Measurements from ENCODE around the gene GSE1.

The GSE1 gene

GRCh38 chr16:85570735-85571562 lies 42.2 kb upstream of the GSE1 start:
- H3K36me3 ChIP-seq (replicated peaks): no peaks in the 10 kb centered on the region
- in situ Hi-C loops (cut with MboI; ENCODE audit: low sequenced_read_pairs): no loop called here
- no peaks in the 10 kb centered on the region for H3K9me3 ChIP-seq
- H3K4me3 ChIP-seq: no peak overlapping the region
- H3K4me1 ChIP-seq: peaks cover 54% of the 10 kb centered on the region
- no peaks in the 10 kb centered on the region for H3K27me3 ChIP-seq (ENCODE audit: low read depth)
- DNase-seq (ENCODE audit: low spot score in 2 of 2): no peak

GRCh38 chr16:85571563-85571812 lies 41.6 kb upstream of the GSE1 start:
- in situ Hi-C loops (cut with MboI; ENCODE audit: low sequenced_read_pairs): no loop called here
- Histone ChIP-seq H3K4me3 (no peak overlapping the region), H3K9me3 (no peaks in the 10 kb centered on the region), H3K4me1 (peaks cover 54% of the 10 kb centered on the region), H3K36me3 (replicated peaks) (no peaks in the 10 kb centered on the region), H3K27me3 (ENCODE audit: low read depth) (no peaks in the 10 kb centered on the region)
- DNase-seq (ENCODE audit: low spot score in 2 of 2): no peak

DNA sequence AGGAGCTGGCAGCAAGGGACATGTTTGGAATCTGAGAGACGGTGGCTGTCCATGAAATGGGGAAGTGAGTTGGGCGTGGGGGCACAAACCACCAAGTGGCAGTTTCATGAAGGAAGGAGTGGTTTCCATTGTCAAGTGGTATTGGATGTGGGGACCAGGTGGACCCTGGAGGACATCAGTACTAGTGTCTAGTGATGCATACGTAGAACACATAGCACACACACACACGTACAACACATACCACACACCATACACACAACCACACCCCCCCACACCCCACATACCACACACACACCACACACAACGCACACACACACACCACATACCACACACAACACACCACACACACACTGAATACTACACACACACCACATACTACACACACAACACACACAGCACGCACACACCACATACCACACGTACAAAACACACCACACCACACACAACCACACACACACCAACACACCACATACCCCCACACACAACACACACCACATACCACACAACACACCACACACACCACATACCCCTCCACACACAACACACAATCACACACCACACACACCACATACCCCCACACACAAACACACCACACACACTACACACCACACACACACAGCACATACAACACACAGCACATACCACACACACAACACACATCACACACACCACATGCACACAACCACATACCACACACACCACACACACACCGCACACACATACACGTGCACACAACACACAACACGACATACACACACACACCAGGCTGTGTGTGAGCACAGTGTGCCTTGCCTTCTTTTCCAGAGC lies 41.1 kb upstream of the GSE1 start:
- H3K4me3 ChIP-seq: no peak overlapping the region
- no peaks in the 10 kb centered on the region for H3K27me3 ChIP-seq (ENCODE audit: low read depth)
- no peaks in the 10 kb centered on the region for H3K9me3 ChIP-seq
- H3K4me1 ChIP-seq: peaks cover 54% of the 10 kb centered on the region
- DNase-seq (ENCODE audit: low spot score in 2 of 2): no peak
- no peaks in the 10 kb centered on the region for H3K36me3 ChIP-seq (replicated peaks)
- in situ Hi-C loops (cut with MboI; ENCODE audit: low sequenced_read_pairs): no loop called here

- peaks cover 59% of the 10 kb centered on the region for H3K4me1 ChIP-seq
- in situ Hi-C loops (cut with MboI; ENCODE audit: low sequenced_read_pairs): no loop called here
- H3K4me3 ChIP-seq: no peak overlapping the region
- no peak for DNase-seq (ENCODE audit: low spot score in 2 of 2)
- H3K27me3 ChIP-seq (ENCODE audit: low read depth): no peaks in the 10 kb centered on the region
- no peaks in the 10 kb centered on the region for H3K9me3 ChIP-seq
- H3K36me3 ChIP-seq (replicated peaks): no peaks in the 10 kb centered on the region
Observed at GRCh38 chr16:85573045-85573695, 40.0 kb upstream of the GSE1 start.

DNA sequence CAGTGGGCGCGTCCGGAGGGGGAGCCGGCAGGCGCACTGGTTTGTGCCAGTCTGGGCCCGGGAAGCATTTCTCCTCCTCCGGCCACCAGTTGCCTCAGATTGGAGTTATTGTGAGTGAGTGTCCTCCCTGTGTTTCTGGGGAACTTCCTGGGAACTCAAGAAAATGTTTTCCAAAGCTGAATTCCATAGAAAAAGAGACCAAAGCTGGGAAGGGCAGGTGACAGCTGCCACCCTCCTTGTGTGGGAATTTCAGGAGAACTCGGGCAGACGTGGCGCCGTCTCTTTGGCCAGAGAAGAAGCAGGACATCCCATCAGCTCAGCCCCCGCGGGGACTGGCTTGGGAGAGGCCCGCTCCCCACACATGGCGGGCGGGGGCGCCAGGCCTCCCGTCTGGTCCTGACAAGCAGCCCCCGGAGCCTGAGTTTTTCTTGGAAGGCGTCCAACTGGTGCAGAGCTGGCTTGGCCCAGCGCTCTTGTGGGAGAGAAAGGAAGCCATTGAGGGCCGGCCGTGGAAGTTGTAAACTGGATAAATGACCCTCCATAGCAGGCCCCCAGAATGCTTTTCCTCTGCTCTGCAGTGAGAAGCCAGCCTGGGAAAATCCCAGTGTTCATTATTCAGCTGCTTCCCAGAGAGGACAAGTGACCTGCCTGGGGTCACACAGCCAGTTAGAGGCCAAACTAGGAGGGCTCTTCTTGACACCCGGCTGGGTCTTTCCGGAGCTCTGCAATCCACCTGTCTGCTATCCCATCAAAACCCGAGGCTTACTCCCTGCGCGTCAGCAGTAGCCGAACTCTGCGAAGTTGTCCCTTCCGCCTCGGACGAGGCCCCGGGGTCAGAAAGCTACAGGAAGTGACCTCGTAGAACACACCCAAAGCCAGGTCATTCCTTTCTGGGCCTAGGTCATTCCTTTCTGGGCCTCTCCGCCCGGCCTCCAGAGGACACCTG lies 39.2 kb upstream of the GSE1 start:
- Histone ChIP-seq H3K4me3 (no peak overlapping the region), H3K9me3 (no peaks in the 10 kb centered on the region), H3K27me3 (ENCODE audit: low read depth) (no peaks in the 10 kb centered on the region), H3K4me1 (peaks cover 67% of the 10 kb centered on the region), H3K36me3 (replicated peaks) (no peaks in the 10 kb centered on the region)
- in situ Hi-C loops (cut with MboI; ENCODE audit: low sequenced_read_pairs): no loop called here
- DNase-seq (ENCODE audit: low spot score in 2 of 2): peak; percentile 46 to 82

DNA sequence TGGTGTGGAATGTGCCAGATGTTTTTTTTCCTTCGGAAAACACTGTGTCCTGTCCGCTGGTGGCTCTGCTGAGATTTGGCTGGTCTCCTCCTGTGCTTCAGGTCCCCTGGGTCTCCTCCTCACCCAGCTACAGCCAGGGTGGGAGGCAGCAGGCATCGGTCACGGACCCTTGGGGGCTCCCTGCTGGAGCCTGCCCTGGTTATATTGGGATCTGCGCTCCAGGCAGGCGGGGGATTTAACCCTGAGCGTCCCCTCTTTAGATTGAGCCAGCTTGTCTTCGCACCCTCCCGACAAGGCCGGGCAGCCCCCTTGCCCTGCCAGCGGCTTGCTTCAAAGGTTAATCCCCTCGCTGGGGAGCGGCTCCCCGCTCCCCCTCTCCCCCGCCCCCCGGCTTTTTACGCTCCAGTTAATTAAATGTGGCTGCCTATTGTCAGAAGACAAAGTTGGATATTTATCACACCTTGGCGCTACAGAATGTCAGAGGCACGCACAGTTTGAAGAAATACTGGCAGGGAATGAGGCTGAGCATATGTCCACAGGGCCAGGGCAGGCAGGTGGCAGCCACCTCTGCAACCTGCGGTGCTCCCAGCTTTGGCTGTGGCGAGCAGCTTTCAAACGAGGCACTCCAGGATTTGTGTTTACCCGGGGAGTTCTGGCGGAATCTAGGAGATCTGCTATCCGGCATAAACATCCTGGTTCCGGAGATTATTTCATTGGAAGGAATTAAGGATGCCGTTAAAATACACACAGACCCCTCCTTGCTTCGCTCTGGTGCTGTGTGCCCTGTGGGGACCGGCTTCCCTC lies 38.2 kb upstream of the GSE1 start:
- in situ Hi-C loops (cut with MboI; ENCODE audit: low sequenced_read_pairs): no loop called here
- Histone ChIP-seq H3K4me1 (peaks cover 70% of the 10 kb centered on the region), H3K27me3 (ENCODE audit: low read depth) (no peaks in the 10 kb centered on the region), H3K36me3 (replicated peaks) (no peaks in the 10 kb centered on the region), H3K9me3 (no peaks in the 10 kb centered on the region), H3K4me3 (no peak overlapping the region)
- DNase-seq (ENCODE audit: low spot score in 2 of 2): peak; percentile 24 to 61

DNA sequence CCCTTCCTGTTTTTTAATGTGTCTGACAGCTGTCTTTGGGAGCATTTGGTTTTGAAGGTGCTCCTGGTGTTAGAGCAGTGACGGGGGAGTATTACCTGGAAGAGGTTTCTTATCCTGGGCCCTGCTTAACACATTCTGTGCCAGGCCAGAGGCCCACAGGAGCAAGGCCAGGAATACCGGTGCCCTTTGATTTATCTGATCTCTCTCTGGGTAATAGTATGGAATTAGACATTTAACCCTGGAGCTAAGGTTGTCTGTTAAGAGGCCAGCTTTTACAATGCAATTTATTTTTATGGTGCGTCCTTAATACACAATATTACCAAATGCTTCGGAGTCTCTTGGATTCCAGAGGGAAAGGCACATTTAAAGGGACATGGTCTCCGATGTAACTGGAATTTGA lies 37.2 kb upstream of the GSE1 start:
- no peaks in the 10 kb centered on the region for H3K9me3 ChIP-seq
- in situ Hi-C loops (cut with MboI; ENCODE audit: low sequenced_read_pairs): no loop called here
- H3K4me1 ChIP-seq: peaks cover 74% of the 10 kb centered on the region
- H3K27me3 ChIP-seq (ENCODE audit: low read depth): no peaks in the 10 kb centered on the region
- no peaks in the 10 kb centered on the region for H3K36me3 ChIP-seq (replicated peaks)
- no peak overlapping the region for H3K4me3 ChIP-seq
- no peak for DNase-seq (ENCODE audit: low spot score in 2 of 2)

DNA sequence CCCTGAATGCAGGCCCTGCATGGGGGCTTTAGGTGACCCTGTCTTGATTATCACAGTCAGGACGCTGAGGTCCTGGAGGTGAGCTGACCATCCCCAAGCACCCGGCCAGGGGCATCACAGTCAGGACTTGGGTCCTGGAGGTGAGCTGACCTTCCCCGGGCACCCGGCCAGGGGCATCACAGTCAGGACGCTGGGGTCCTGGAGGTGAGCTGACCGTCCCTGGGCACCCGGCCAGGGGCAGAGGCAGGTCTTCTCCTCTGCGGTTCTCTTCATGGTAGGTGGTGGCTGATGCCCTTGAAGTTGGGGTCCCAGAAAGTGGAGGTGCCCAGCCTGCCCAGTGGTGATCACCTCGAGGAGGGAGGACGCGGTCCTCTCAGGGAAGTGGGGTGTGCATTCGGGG lies 36.2 kb upstream of the GSE1 start:
- Histone ChIP-seq H3K4me1 (peaks cover 84% of the 10 kb centered on the region), H3K9me3 (no peaks in the 10 kb centered on the region), H3K4me3 (no peak overlapping the region), H3K27me3 (ENCODE audit: low read depth) (no peaks in the 10 kb centered on the region), H3K36me3 (replicated peaks) (no peaks in the 10 kb centered on the region; the same call in 1 of the 2 replicates)
- in situ Hi-C loops (cut with MboI; ENCODE audit: low sequenced_read_pairs): no loop called here
- no peak for DNase-seq (ENCODE audit: low spot score in 2 of 2)

DNA sequence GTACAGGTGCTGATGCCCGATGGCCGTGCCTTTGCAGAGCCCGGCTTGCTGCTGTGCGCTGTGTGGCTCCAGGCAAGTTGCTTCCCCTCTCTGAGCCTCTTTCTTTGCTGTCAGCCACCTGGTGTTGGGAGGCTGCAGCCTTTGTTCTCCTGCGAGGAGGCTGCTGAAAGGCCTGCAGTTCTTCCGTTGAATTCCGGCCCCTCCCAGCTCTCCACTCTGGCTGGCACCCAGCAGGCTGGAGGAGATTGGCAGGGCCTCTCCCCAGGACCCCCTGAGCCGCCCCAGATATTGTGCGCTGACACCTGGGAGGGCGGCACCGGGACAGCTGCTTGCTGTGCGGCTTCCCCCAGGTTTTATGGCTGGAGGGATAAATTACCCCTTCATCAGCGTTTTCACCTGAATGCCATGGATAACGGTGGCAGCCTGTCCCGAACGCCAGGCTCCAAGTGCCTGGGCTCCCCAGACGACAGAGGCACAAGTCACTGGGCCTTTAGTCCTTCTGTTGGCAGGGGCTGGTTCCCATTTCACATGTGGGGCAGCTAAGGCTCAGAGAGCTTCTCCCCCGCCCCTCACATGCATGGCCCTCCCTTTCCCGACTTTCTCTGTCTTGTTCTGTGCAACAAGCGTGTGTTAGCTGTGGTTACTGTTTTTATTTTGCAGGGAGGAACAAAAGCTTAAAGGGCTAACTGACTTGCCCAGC lies 35.1 kb upstream of the GSE1 start:
- peak; percentile 52 to 65 for DNase-seq (ENCODE audit: low spot score in 2 of 2)
- Histone ChIP-seq H3K9me3 (no peaks in the 10 kb centered on the region), H3K27me3 (ENCODE audit: low read depth) (no peaks in the 10 kb centered on the region), H3K36me3 (replicated peaks) (no peaks in the 10 kb centered on the region; the same call in 1 of the 2 replicates), H3K4me3 (no peak overlapping the region), H3K4me1 (peaks cover 94% of the 10 kb centered on the region)
- in situ Hi-C loops (cut with MboI; ENCODE audit: low sequenced_read_pairs): no loop called here

GRCh38 chr16:85578599-85578948 lies 34.5 kb upstream of the GSE1 start:
- Histone ChIP-seq H3K4me1 (peaks cover 94% of the 10 kb centered on the region), H3K27me3 (ENCODE audit: low read depth) (no peaks in the 10 kb centered on the region), H3K36me3 (replicated peaks) (no peaks in the 10 kb centered on the region; the same call in 1 of the 2 replicates), H3K9me3 (no peaks in the 10 kb centered on the region), H3K4me3 (no peak overlapping the region)
- no peak for DNase-seq (ENCODE audit: low spot score in 2 of 2)
- in situ Hi-C loops (cut with MboI; ENCODE audit: low sequenced_read_pairs): no loop called here

DNA sequence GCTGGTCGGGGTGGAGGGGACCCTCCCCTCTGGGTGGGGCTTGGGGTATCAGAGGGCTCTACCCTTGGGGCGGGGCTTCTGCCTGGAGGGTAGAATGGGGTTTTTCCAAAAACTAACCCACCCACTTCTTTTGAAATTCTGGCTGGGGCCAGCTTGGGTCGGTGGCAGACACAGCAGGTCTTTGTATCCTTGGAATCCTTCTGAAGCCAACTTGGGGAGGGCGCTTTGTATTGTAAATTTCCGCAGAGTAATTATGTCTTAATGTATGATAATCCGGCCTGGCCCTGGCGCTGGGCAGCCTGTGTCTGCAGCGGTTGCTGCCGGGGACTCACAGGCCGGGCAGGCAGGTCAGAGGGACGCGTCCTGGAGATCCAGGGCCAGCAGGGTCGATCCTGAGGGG lies 33.9 kb upstream of the GSE1 start:
- in situ Hi-C loops (cut with MboI; ENCODE audit: low sequenced_read_pairs): no loop called here
- Histone ChIP-seq H3K4me1 (peaks cover 94% of the 10 kb centered on the region), H3K4me3 (peak overlapping the region; percentile 10)

GRCh38 chr16:85579923-85580580 lies 33.1 kb upstream of the GSE1 start:
- peak; percentile 71 for DNase-seq (ENCODE audit: low spot score in 2 of 2)
- Histone ChIP-seq H3K4me3 (peak overlapping the region; percentile 10; the same call in 1 of the 2 replicates), H3K27me3 (ENCODE audit: low read depth) (no peaks in the 10 kb centered on the region), H3K4me1 (peaks cover 88% of the 10 kb centered on the region), H3K36me3 (replicated peaks) (no peaks in the 10 kb centered on the region; the same call in 1 of the 2 replicates), H3K9me3 (no peaks in the 10 kb centered on the region)
- in situ Hi-C loops (cut with MboI; ENCODE audit: low sequenced_read_pairs): no loop called here

More for the DNA sequence above, 33.9 kb upstream of the GSE1 start:
- DNase-seq (ENCODE audit: low spot score in 2 of 2): peak; percentile 95 to 99
- Histone ChIP-seq H3K9me3 (no peaks in the 10 kb centered on the region), H3K36me3 (replicated peaks) (no peaks in the 10 kb centered on the region; the same call in 1 of the 2 replicates), H3K27me3 (ENCODE audit: low read depth) (no peaks in the 10 kb centered on the region)

Measured in HAP-1 (cell line).